HG02678 (cell line): Measurements from ENCODE around the gene ERG.

ENCODE experiments used
- ATAC-seq: cut with Tn5 transposase; IDR thresholded peaks from one replicate; pipeline ENCODE4 v1.9.1; 2021; ENCODE audit warnings: mild to moderate bottlenecking, moderate library complexity; ENCODE audit not compliant: unreplicated experiment

ERG gene

GRCh38 chr21:38395581-38395980 is 102.7 kb downstream of the ERG start:
- ATAC-seq: no peak

GRCh38 chr21:38392661-38393060 is 105.6 kb downstream of the ERG start:
- ATAC-seq: no peak

- ATAC-seq: no peak
Observed at GRCh38 chr21:38389896-38390295, 108.4 kb downstream of the ERG start.

GRCh38 chr21:38389354-38389676 is 109.0 kb downstream of the ERG start:
- no peak for ATAC-seq

- no peak for ATAC-seq
Observed at GRCh38 chr21:38388647-38389353, 109.5 kb downstream of the ERG start.

- no peak for ATAC-seq
Observed at GRCh38 chr21:38388203-38388602, 110.1 kb downstream of the ERG start.

GRCh38 chr21:38386967-38387366 is 111.3 kb downstream of the ERG start:
- ATAC-seq: no peak

GRCh38 chr21:38385427-38386175 is 112.7 kb downstream of the ERG start:
- ATAC-seq: no peak

GRCh38 chr21:38384675-38385426 is 113.4 kb downstream of the ERG start:
- no peak for ATAC-seq

- no peak for ATAC-seq
Observed at GRCh38 chr21:38384238-38384560, 114.1 kb downstream of the ERG start.

GRCh38 chr21:38383411-38384237 is 114.7 kb downstream of the ERG start:
- no peak for ATAC-seq

GRCh38 chr21:38380481-38381137 is 117.7 kb downstream of the ERG start:
- ATAC-seq: no peak

- ATAC-seq: no peak
Observed at GRCh38 chr21:38379147-38379546, 119.1 kb downstream of the ERG start.

GRCh38 chr21:38377165-38378088 is 120.8 kb downstream of the ERG start:
- ATAC-seq: no peak

GRCh38 chr21:38376693-38377092 is 121.6 kb downstream of the ERG start:
- ATAC-seq: no peak

GRCh38 chr21:38376235-38376634 is 122.0 kb downstream of the ERG start:
- ATAC-seq: no peak

- no peak for ATAC-seq
Observed at GRCh38 chr21:38367646-38368045, 130.6 kb downstream of the ERG start.

GRCh38 chr21:38365521-38365920 is 132.8 kb downstream of the ERG start:
- no peak for ATAC-seq

- ATAC-seq: no peak
Observed at GRCh38 chr21:38363693-38364092, 134.6 kb downstream of the ERG start.

- ATAC-seq: no peak
Observed at GRCh38 chr21:38361324-38361723, 137.0 kb downstream of the ERG start.
